ENCODE data around the gene SETBP1. TPM values are rescaled to one million over a fixed set of nuclear protein-coding genes. Genes with fewer than 3 reads are reported as not detected.

SETBP1 gene
- total and polyA plus RNA-seq, 2 of the 8 experiments (the other 6 are each of a cell fraction or from before 2014, with no cell fraction given) = 2.0 to 6.5 TPM

DNA sequence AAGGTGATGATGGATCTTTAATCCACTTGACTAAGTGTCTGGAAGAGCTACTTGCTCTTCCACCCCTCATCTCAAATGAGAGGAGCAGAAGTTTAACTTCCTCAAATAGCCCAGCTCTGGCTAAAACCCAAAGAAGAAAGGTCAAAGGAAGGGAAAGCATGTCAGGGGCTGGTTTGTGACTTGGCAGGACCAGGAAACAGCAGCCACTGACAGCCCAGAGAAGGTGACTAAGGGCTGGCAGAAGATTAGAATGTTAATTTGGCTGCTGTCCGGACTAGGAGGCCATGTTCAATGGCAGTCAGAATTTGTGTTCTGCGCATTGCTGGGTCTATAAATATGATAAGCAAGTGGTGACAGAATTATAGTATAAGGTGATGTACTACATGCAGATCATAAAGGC lies 386.2 kb downstream of the SETBP1 start:
- Histone ChIP-seq H2BK5ac (ENCODE audit: low read depth, low read length) (no peak overlapping the region), H3K18ac (ENCODE audit: extremely low read depth, low read length) (no peak overlapping the region), H3K14ac (ENCODE audit: insufficient read length) (no peak overlapping the region), H3K27me3 (replicated peaks in 1 of 4; ENCODE audit: control insufficient read depth in 3 of 4, extremely low read depth in 1 of 4, insufficient read depth in 3 of 4, low read length in 3 of 4) (no peaks in the 10 kb centered on the region), H2BK20ac (ENCODE audit: low read length) (no peak overlapping the region), H3K56ac (replicated peaks; ENCODE audit: insufficient read length, low read depth, low read length) (no peak overlapping the region), H3K27ac (ENCODE audit: low read depth, low read length) (no peak overlapping the region), H3K9me3 (ENCODE audit: insufficient read depth in 2 of 2, low read depth in 1 of 2, low read length in 1 of 2) (no peaks in the 10 kb centered on the region; a peak in 1 of 4 replicates), H3K79me2 (ENCODE audit: control insufficient read depth in 1 of 2, insufficient read depth in 2 of 2, low read length in 2 of 2) (no peaks in the 10 kb centered on the region), H3K4ac (replicated peaks; ENCODE audit: insufficient read length, low read depth, low read length) (no peak overlapping the region), H3K79me1 (ENCODE audit: low read depth, low read length) (no peaks in the 10 kb centered on the region), H3K36me3 (ENCODE audit: control insufficient read depth in 2 of 4, insufficient read depth in 4 of 4, low read length in 3 of 4) (no peaks in the 10 kb centered on the region; a peak in 1 of 8 replicates), H2BK120ac (replicated peaks; ENCODE audit: low read depth, low read length) (no peak overlapping the region), H3K23me2 (ENCODE audit: low read depth, low read length) (no peaks in the 10 kb centered on the region), H2AFZ (ENCODE audit: low read length) (no peak overlapping the region), H3K23ac (ENCODE audit: insufficient read length) (no peak overlapping the region), H3K4me2 (ENCODE audit: insufficient read depth in 1 of 2, low read depth in 2 of 2, low read length in 2 of 2) (no peak overlapping the region), H4K8ac (ENCODE audit: extremely low read depth, insufficient read depth, low read length) (no peak overlapping the region), H2BK15ac (ENCODE audit: low read length) (no peak overlapping the region), H3K4me3 (ENCODE audit: extremely low read depth in 1 of 4, insufficient read depth in 2 of 4, low read depth in 3 of 4, low read length in 4 of 4) (no peak overlapping the region), H3K4me1 (replicated peaks in 1 of 4; ENCODE audit: control insufficient read depth in 3 of 4, insufficient read depth in 4 of 4, low read length in 3 of 4) (no peaks in the 10 kb centered on the region; a peak in 1 of 7 replicates), H2AK5ac (ENCODE audit: low read depth, low read length) (no peak overlapping the region), H2BK12ac (ENCODE audit: low read depth, low read length) (no peak overlapping the region), H3K9ac (replicated peaks in 1 of 4; ENCODE audit: extremely low read depth in 1 of 4, low read depth in 3 of 4, low read length in 3 of 4) (no peak overlapping the region), H4K5ac (ENCODE audit: insufficient read length, low read depth, low read length) (no peak overlapping the region), H4K91ac (replicated peaks; ENCODE audit: insufficient read length, low read length) (no peak overlapping the region), H4K20me1 (replicated peaks in 1 of 2; ENCODE audit: control insufficient read depth in 1 of 2, insufficient read depth in 2 of 2, low read length in 2 of 2) (no peaks in the 10 kb centered on the region)
- TF ChIP-seq HDAC6 (IDR thresholded peaks at IDR 0.05; ENCODE audit: low read depth, low read length) = no peak
- TF ChIP-seq SIX5 (IDR thresholded peaks at IDR 0.05; ENCODE audit: low read depth, low read length) = no peak
- no peak for TF ChIP-seq SP2 (IDR thresholded peaks at IDR 0.05; ENCODE audit: low read length)
- TF ChIP-seq SP4 (IDR thresholded peaks at IDR 0.05; ENCODE audit: low read length) = no peak
- no peak for TF ChIP-seq SUZ12 (IDR thresholded peaks at IDR 0.05; ENCODE audit: low read length)
- no peak for TF ChIP-seq CREB1 (IDR thresholded peaks at IDR 0.05)
- no peak for TF ChIP-seq RNF2 (IDR thresholded peaks at IDR 0.05; ENCODE audit: borderline replicate concordance, low read depth, low read length, missing control alignments, poor library complexity, severe bottlenecking)
- ChIA-PET POLR2A (ENCODE audit: partially characterized antibody) (interaction anchor here (0.7 kb wide), 1 partner anchor 315 kb away, joined by 3 read pairs; no protein-coding TSS in a partner anchor), CTCF (ENCODE audit: partially characterized antibody) (interaction anchor here (0.8 to 1.8 kb wide), 4 partner anchors 10 to 318 kb away, joined by 3 to 7 read pairs (median 4); no protein-coding TSS in a partner anchor)
- DNase-seq (ENCODE audit: low read depth in 1 of 2, low spot score in 2 of 2) = no peak
- WGBS, 2 experiments (ENCODE audit: extremely low coverage in 1 of 2, insufficient coverage in 1 of 2, insufficient read length in 1 of 2, insufficient replicate concordance in 2 of 2, low coverage in 1 of 2, low lambda C conversion rate in 2 of 2, missing lambda C conversion rate in 1 of 2) = 85% methylated on average over 2 of the region's 2 CpGs; no CpG with 5 or more reads in 1 of the 2 experiments
- FAIRE-seq = no peak

Data from H1 (cell line).